Lower lobe of right lung (tissue), 2 donors: ENCODE measurements around the gene ATP5ME. TPM values are rescaled to one million over a fixed set of nuclear protein-coding genes. Genes with fewer than 3 reads are reported as not detected.

Source experiments
- ATAC-seq, 2 donors: fragments of 200-7000 bp; cut with Tn5 transposase; one replicate each; pipeline ENCODE4 v1.9.1; 2020 to 2022; ENCODE audit warnings: mild to moderate bottlenecking in 2 of 2, moderate library complexity in 2 of 2
- DNase-seq: peaks from one replicate; pipeline ENCODE4 v3.0.0-alpha.2; 2020
- H3K27ac ChIP-seq: fragments of 200-600 bp; one replicate; pipeline ENCODE4 v1.8.0; 2022
- H3K27me3 ChIP-seq: fragments of 200-600 bp; one replicate; pipeline ENCODE4 v1.8.0; 2022; ENCODE audit warnings: low read depth
- H3K36me3 ChIP-seq: fragments of 200-600 bp; one replicate; pipeline ENCODE4 v1.8.0; 2022; ENCODE audit warnings: mild to moderate bottlenecking
- H3K4me1 ChIP-seq: fragments of 200-600 bp; one replicate; pipeline ENCODE4 v1.8.0; 2022
- H3K4me3 ChIP-seq: fragments of 200-600 bp; one replicate; pipeline ENCODE4 v1.8.0; 2022; ENCODE audit warnings: mild to moderate bottlenecking
- H3K9me3 ChIP-seq: fragments of 200-600 bp; one replicate; pipeline ENCODE4 v1.8.0; 2022
- CTCF ChIP-seq: fragments of 200-600 bp; IDR thresholded peaks from one replicate; pipeline ENCODE4 v1.8.0; 2022; ENCODE audit warnings: antibody characterized with exemption, mild to moderate bottlenecking
- intact Hi-C: fragments of 100-400 bp; cut with DNase I; formaldehyde crosslinking; loops from one replicate; pipeline ENCODE4 v1.11.0; 2022
- total RNA-seq: library from RNA; stranded (reverse); fragmentation: NEBNext Ultra II Directional; extraction: Animal tissue kit (Norgen Biotek cat#: 25700); gene quantifications from one replicate; pipeline ENCODE4 v1.2.1, GENCODE V29; 2021
- donor health status: DM: no; HTN: yes; CAD: no; lungs with severe emphysema.

Gene ATP5ME
- total RNA-seq, 1 donor from 2014 or later, result 173 TPM

DNA sequence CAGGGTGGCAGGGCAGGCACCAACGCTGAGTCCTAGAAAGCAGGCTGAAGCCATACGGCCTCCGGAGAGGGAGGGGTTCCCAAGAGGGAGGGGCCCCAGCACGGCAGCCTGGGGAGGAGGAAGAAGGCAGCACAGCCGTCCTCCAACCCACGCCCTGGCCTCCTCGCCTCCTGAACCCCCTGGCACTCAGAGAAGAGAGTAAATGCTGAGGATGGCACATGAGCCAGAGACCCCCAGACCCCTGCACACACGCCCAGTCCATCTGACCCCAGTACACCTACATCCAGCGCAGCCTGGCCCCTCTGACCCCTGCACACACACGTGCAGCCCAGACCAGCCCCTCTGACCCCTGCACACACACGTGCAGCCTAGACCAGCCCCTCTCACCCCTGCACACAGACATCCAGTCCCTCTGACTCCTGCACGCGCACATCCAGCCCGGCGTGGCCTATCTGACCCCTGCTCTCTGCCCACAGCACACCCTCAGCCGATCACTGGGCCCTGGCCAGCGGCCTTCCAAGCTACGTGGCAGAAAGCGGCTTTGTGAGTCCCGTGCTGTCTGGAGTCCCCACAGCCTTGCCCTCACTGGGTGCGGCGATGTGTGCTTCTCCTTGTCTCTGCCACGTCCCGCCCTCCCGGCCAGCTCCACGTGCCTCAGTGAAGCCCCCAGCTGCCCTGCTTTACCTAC is 18.5 kb downstream of the ATP5ME start:
- TF ChIP-seq CTCF, result no peak
- Histone ChIP-seq H3K4me1 (no peaks in the 10 kb centered on the region), H3K27ac (no peak overlapping the region), H3K36me3 (no peaks in the 10 kb centered on the region), H3K9me3 (no peaks in the 10 kb centered on the region), H3K27me3 (peaks cover 11% of the 10 kb centered on the region), H3K4me3 (no peak overlapping the region)
- no peak for ATAC-seq
- intact Hi-C loops, result no loop called here
- peak; percentile 45 for DNase-seq

DNA sequence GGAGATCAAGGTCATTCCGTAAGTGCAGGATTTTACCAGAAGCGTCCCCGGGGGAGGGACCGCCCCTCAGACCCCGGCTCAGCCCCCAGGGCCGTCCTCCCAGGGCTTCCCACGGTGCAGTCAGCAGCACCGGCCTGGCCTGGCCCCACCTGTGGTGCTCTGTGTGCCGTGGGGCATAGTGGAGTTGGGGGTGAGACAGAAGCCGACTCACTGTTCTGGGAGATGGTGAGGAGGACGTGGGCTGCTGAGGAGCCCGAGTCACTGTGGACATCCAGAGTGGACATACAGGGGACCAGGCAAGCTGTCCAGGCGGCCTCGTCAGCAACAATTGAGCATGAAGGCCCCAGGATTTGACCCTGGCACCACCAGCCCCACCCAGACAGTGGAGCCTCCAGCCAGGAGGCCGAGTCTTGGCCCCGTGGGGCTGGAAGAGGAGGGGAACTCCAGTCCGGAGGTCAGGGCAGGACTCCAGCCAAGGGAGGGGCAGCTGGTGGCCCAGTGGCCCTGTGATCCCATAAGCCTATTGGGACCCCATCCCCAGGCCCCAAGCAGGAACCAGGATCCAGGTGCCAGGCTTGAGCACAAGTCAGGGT is 19.1 kb downstream of the ATP5ME start:
- no peak for TF ChIP-seq CTCF
- H3K4me1 ChIP-seq, result no peaks in the 10 kb centered on the region
- intact Hi-C loops, result no loop called here
- no peak for ATAC-seq
- peak; percentile 41 for DNase-seq
- H3K9me3 ChIP-seq, result no peaks in the 10 kb centered on the region
- H3K27me3 ChIP-seq, result peaks cover 18% of the 10 kb centered on the region
- H3K27ac ChIP-seq, result no peak overlapping the region
- H3K4me3 ChIP-seq, result no peak overlapping the region
- H3K36me3 ChIP-seq, result no peaks in the 10 kb centered on the region

DNA sequence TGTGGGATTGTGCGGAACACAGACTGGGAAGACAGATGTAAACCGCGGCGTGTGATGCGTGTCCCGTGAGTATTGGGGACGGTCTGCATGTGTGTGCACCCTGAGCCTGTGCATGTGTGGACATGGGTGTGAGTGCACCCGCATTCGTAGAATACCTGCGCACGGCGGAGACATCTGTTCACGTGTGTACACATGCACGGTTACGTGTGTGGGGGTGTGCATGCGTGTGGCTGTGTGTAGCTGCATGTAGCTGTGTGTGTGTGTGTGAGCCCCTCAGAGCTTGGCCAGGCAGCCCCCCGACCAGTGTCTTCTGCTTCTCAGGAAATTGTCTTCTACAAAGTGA is 19.6 kb downstream of the ATP5ME start:
- no peaks in the 10 kb centered on the region for H3K9me3 ChIP-seq
- peaks cover 22% of the 10 kb centered on the region for H3K27me3 ChIP-seq
- H3K36me3 ChIP-seq, result no peaks in the 10 kb centered on the region
- no peak overlapping the region for H3K27ac ChIP-seq
- TF ChIP-seq CTCF, result no peak
- H3K4me1 ChIP-seq, result no peaks in the 10 kb centered on the region
- ATAC-seq (no peak), DNase-seq (peak; percentile 42)
- intact Hi-C loops, result no loop called here
- H3K4me3 ChIP-seq, result no peak overlapping the region

GRCh38 chr4:653831-654502 is 20.1 kb downstream of the ATP5ME start:
- DNase-seq (peak; percentile 37), ATAC-seq (no peak)
- peaks cover 28% of the 10 kb centered on the region for H3K27me3 ChIP-seq
- no peak overlapping the region for H3K4me3 ChIP-seq
- no peaks in the 10 kb centered on the region for H3K36me3 ChIP-seq
- intact Hi-C loops, result no loop called here
- no peaks in the 10 kb centered on the region for H3K9me3 ChIP-seq
- H3K27ac ChIP-seq, result no peak overlapping the region
- no peaks in the 10 kb centered on the region for H3K4me1 ChIP-seq
- TF ChIP-seq CTCF, result no peak

DNA sequence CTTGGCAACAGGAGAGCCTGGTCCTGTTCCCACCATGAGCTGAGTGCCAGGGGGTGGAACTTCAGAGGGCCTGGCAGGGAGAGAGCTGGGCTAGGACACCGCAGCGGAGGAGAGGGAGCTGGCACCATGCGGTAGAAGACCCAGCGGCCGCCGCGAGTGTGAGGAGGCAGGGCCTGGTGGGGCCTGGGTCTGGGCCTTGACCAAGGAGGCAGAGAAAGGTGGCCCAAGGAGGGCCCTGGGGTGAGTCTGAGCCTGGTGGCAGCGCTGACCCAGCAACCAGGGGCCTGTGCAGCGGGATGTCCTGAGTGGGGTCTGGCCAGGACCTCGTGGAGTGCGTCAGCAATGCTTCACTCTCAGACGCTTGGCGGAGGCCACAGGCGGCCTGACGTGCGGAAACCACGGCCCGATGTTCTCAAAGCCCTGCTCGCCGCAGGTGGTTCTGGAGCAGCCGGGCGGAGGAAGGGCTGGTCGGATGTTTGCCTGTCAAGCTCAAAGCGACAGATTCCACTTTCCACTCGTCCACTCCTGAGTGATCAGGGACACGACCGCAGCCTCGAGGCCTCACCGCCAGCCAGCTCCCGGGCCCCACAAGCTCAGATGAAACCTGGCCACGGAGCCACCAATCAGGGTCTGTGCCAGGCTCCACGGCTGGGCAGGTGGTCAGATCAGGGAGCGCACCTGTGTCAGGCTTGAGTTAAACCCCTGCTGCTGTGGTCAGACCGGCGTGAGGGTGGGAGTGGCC is 20.8 kb downstream of the ATP5ME start:
- no peaks in the 10 kb centered on the region for H3K9me3 ChIP-seq
- ATAC-seq (no peak), DNase-seq (peak; percentile 45)
- H3K27ac ChIP-seq, result no peak overlapping the region
- H3K4me1 ChIP-seq, result no peaks in the 10 kb centered on the region
- intact Hi-C loops, result no loop called here
- H3K4me3 ChIP-seq, result no peak overlapping the region
- no peak for TF ChIP-seq CTCF
- peaks cover 35% of the 10 kb centered on the region for H3K27me3 ChIP-seq
- H3K36me3 ChIP-seq, result no peaks in the 10 kb centered on the region
